Fibroblast of lung (primary cell): ENCODE measurements around the gene TDRD9.

Source experiments
- EZH2 ChIP-seq: IDR thresholded peaks from 2 replicates; pipeline ENCODE4 v1.5.1; 2012; ENCODE audit warnings: low read length, control low read depth, mild to moderate bottlenecking; ENCODE audit errors: missing control alignments
- TF ChIP-seq, protein P1 (sequence below), 2 donors: IDR thresholded peaks in 1 of 2; conservative IDR thresholded peaks in 1 of 2; 1 replicate in 1 of 2; 2 replicates in 1 of 2; pipeline ENCODE4 v1.5.1; 2011 to 2012; ENCODE audit warnings: low read length in 2 of 2, control low read depth in 1 of 2, inconsistent platforms in 1 of 2, low read depth in 1 of 2, mild to moderate bottlenecking in 1 of 2

DNA sequence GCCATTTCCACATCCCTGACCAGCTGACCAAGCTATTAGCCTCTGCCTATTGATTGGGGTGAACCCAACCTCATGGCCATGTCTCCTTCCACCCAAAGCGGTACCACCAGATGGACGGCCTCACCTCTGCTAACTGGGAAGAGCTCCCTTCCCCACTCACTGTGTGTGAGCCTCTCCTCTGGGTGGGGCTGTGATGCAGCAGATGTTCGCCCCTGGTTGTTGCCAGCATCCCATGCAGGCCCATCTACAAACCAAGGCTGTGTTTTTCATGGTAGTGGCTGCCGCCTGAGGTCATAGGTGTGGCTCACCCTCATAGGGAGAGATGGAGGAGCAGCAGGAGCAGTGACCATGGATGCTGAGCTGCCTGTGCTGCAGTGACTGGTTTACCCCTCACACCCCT lies 61.7 kb downstream of the TDRD9 start:
- TF ChIP-seq, protein P1, sequence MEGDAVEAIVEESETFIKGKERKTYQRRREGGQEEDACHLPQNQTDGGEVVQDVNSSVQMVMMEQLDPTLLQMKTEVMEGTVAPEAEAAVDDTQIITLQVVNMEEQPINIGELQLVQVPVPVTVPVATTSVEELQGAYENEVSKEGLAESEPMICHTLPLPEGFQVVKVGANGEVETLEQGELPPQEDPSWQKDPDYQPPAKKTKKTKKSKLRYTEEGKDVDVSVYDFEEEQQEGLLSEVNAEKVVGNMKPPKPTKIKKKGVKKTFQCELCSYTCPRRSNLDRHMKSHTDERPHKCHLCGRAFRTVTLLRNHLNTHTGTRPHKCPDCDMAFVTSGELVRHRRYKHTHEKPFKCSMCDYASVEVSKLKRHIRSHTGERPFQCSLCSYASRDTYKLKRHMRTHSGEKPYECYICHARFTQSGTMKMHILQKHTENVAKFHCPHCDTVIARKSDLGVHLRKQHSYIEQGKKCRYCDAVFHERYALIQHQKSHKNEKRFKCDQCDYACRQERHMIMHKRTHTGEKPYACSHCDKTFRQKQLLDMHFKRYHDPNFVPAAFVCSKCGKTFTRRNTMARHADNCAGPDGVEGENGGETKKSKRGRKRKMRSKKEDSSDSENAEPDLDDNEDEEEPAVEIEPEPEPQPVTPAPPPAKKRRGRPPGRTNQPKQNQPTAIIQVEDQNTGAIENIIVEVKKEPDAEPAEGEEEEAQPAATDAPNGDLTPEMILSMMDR (conservative IDR thresholded peaks at IDR 0.05 in 1 of 2, IDR thresholded peaks at IDR 0.05 in 1 of 2; ENCODE audit: low read depth in 1 of 2, low read length in 2 of 2) = no peak
- no peak for TF ChIP-seq EZH2
